PC-3 (cell line): Measurements from ENCODE around the gene P4HTM. TPM values are rescaled to one million over a fixed set of nuclear protein-coding genes. Genes with fewer than 3 reads are reported as not detected.

Experiments
- ATAC-seq: fragments of 200-7000 bp; cut with Tn5 transposase; 2 replicates; pipeline ENCODE4 v1.9.1; 2020; ENCODE audit warnings: mild to moderate bottlenecking, moderate library complexity
- BruUV-seq: library from RNA; stranded (reverse); fragments of 400-500 nt; replicated peaks from 2 replicates; lab custom pipeline; 2021; lab: Mats Ljungman, UMichigan
- CTCF ChIA-PET: fragments of 300-600 bp; sonication (Branson Sonifier 250); formaldehyde crosslinking; loops from one replicate; lab custom pipeline; 2022; ENCODE audit warnings: antibody characterized with exemption; lab: Charles Lee
- POLR2A ChIA-PET: fragments of 300-600 bp; sonication (Branson Sonifier 250); formaldehyde crosslinking; loops from one replicate; lab custom pipeline; 2022; ENCODE audit warnings: antibody characterized with exemption; ENCODE audit not compliant: unreplicated experiment; lab: Charles Lee
- DNase-seq: peaks from one replicate; pipeline ENCODE4 v3.0.0-alpha.2; 2015
- H2AFZ ChIP-seq: fragments of 300-600 bp; sonication (generic); 2 replicates; pipeline ENCODE4 v1.6.0; 2016; ENCODE audit warnings: antibody characterized with exemption, low read length
- H3F3A ChIP-seq: fragments of 300-600 bp; sonication (generic); one replicate; pipeline ENCODE4 v1.6.0; 2017; ENCODE audit warnings: antibody characterized with exemption, low read length, control low read depth, mild to moderate bottlenecking; ENCODE audit not compliant: unreplicated experiment
- H3K27ac ChIP-seq: fragments of 300-600 bp; sonication (generic); 2 replicates; pipeline ENCODE4 v1.5.1; 2016; ENCODE audit warnings: mild to moderate bottlenecking, low read length
- H3K27me3 ChIP-seq: fragments of 300-600 bp; sonication (generic); 2 replicates; pipeline ENCODE4 v1.6.1; 2016; ENCODE audit warnings: low read length, mixed read lengths
- H3K36me3 ChIP-seq: fragments of 300-600 bp; sonication (generic); 2 replicates; pipeline ENCODE4 v1.6.1; 2016; ENCODE audit warnings: low read depth, mixed run types, low read length, mixed read lengths
- H3K4me1 ChIP-seq: fragments of 300-600 bp; sonication (generic); 2 replicates; pipeline ENCODE4 v1.5.1; 2016; ENCODE audit warnings: low read length; ENCODE audit not compliant: insufficient read depth
- H3K4me2 ChIP-seq: fragments of 300-600 bp; sonication (generic); 2 replicates; pipeline ENCODE4 v1.6.0; 2016; ENCODE audit warnings: low read length
- H3K4me3 ChIP-seq: fragments of 300-600 bp; sonication (generic); 2 replicates; pipeline ENCODE4 v1.5.1; 2016; ENCODE audit warnings: mild to moderate bottlenecking, low read length, mixed read lengths
- H3K79me2 ChIP-seq: fragments of 300-600 bp; sonication (generic); 2 replicates; pipeline ENCODE4 v1.6.1; 2017; ENCODE audit warnings: low read length, mixed read lengths
- H3K9ac ChIP-seq: fragments of 300-600 bp; sonication (generic); 2 replicates; pipeline ENCODE4 v1.6.0; 2016; ENCODE audit warnings: mild to moderate bottlenecking, low read length
- H3K9me2 ChIP-seq: fragments of 300-600 bp; sonication (generic); replicated peaks from 2 replicates; pipeline ENCODE4 v1.6.1; 2016; ENCODE audit warnings: mixed run types, low read length, mixed read lengths
- H3K9me3 ChIP-seq: fragments of 300-600 bp; sonication (generic); 2 replicates; pipeline ENCODE4 v1.6.1; 2016; ENCODE audit warnings: low read length, mixed read lengths
- H4K20me1 ChIP-seq: fragments of 300-600 bp; sonication (generic); 2 replicates; pipeline ENCODE4 v1.6.1; 2016; ENCODE audit warnings: low read length, mixed read lengths
- EZH2 ChIP-seq: fragments of 300-600 bp; sonication (generic); IDR thresholded peaks from one replicate; pipeline ENCODE4 v1.6.1; 2017; ENCODE audit warnings: antibody characterized with exemption, mild to moderate bottlenecking, low read length; ENCODE audit not compliant: unreplicated experiment
- EZH2phosphoT487 ChIP-seq: fragments of 300-600 bp; sonication (generic); IDR thresholded peaks from 2 replicates; pipeline ENCODE4 v1.6.1; 2018; ENCODE audit warnings: mild to moderate bottlenecking, antibody characterized with exemption, low read length, borderline replicate concordance
- intact Hi-C: fragments of 100-400 bp; cut with micrococcal nuclease; formaldehyde crosslinking; loops from 2 replicates; pipeline ENCODE4 v1.9.0; 2023
- total RNA-seq: library from RNA; depleted of rRNA; stranded (reverse); fragments of >200 nt; gene quantifications from 2 replicates; pipeline ENCODE4 v1.2.3, GENCODE V29; 2014
- TF ChIP-seq, protein P1 (sequence below): fragments of 300-600 bp; sonication (generic); conservative IDR thresholded peaks from 2 replicates; pipeline ENCODE4 v1.5.1; 2017; ENCODE audit warnings: antibody characterized with exemption, low read depth, mild to moderate bottlenecking, low read length

The P4HTM gene
- total RNA-seq, 1 experiment from 2014 or later = 44.5 TPM

DNA sequence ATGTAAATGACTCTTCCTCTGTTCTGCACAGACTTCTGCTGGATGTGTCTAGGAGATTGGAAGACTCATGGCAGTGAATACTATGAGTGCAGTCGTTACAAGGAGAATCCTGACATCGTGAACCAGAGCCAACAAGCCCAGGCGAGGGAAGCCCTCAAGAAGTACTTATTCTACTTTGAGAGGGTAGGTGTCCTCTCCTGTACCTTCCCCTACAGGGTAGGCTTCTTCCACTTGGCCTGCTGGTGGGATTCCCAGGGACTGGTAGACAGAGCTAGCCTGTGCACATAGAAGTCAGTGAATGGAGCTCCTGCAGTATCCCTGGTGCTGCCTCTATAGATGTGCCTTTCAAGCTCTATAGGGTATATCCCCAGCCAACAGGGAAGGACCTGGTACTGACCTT is 10.6 kb upstream of the P4HTM start:
- Histone ChIP-seq H2AFZ (no peak overlapping the region), H3K79me2 (no peaks in the 10 kb centered on the region), H3K36me3 (peaks cover 47% of the 10 kb centered on the region), H3K9ac (no peak overlapping the region), H3K4me1 (no peaks in the 10 kb centered on the region), H3K27me3 (no peaks in the 10 kb centered on the region), H3K4me2 (no peak overlapping the region), H3K9me2 (no peaks in the 10 kb centered on the region), H3K4me3 (no peak overlapping the region), H3K27ac (no peak overlapping the region), H3K9me3 (no peaks in the 10 kb centered on the region), H3F3A (no peaks in the 10 kb centered on the region), H4K20me1 (no peaks in the 10 kb centered on the region)
- TF ChIP-seq EZH2 (no peak), EZH2phosphoT487 (no peak)
- TF ChIP-seq, protein P1, sequence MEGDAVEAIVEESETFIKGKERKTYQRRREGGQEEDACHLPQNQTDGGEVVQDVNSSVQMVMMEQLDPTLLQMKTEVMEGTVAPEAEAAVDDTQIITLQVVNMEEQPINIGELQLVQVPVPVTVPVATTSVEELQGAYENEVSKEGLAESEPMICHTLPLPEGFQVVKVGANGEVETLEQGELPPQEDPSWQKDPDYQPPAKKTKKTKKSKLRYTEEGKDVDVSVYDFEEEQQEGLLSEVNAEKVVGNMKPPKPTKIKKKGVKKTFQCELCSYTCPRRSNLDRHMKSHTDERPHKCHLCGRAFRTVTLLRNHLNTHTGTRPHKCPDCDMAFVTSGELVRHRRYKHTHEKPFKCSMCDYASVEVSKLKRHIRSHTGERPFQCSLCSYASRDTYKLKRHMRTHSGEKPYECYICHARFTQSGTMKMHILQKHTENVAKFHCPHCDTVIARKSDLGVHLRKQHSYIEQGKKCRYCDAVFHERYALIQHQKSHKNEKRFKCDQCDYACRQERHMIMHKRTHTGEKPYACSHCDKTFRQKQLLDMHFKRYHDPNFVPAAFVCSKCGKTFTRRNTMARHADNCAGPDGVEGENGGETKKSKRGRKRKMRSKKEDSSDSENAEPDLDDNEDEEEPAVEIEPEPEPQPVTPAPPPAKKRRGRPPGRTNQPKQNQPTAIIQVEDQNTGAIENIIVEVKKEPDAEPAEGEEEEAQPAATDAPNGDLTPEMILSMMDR = no peak
- CTCF ChIA-PET = no interaction called here
- POLR2A ChIA-PET = interaction anchor here (0.5 kb wide), 1 partner anchor 244 kb away, joined by 10 read pairs; no protein-coding TSS in a partner anchor
- intact Hi-C loops = no loop called here
- ATAC-seq (no peak), DNase-seq (no peak)
- BruUV-seq = no TSS peak

GRCh38 chr3:48980295-48980694 is 9.7 kb upstream of the P4HTM start:
- H3K4me1 ChIP-seq = no peaks in the 10 kb centered on the region
- no peaks in the 10 kb centered on the region for H3K9me3 ChIP-seq
- H3F3A ChIP-seq = no peaks in the 10 kb centered on the region
- no peak overlapping the region for H3K27ac ChIP-seq
- no peaks in the 10 kb centered on the region for H3K27me3 ChIP-seq
- BruUV-seq = no TSS peak
- H3K36me3 ChIP-seq = peaks cover 44% of the 10 kb centered on the region
- DNase-seq (no peak), ATAC-seq (no peak)
- ChIA-PET POLR2A (no interaction called here), CTCF (no interaction called here)
- no peak overlapping the region for H3K9ac ChIP-seq
- no peaks in the 10 kb centered on the region for H3K9me2 ChIP-seq
- intact Hi-C loops = no loop called here
- H3K4me3 ChIP-seq = no peak overlapping the region
- no peak overlapping the region for H2AFZ ChIP-seq
- no peak overlapping the region for H3K4me2 ChIP-seq
- no peaks in the 10 kb centered on the region for H3K79me2 ChIP-seq
- TF ChIP-seq, protein P1 = no peak
- TF ChIP-seq EZH2phosphoT487 (no peak), EZH2 (no peak)
- H4K20me1 ChIP-seq = no peaks in the 10 kb centered on the region

DNA sequence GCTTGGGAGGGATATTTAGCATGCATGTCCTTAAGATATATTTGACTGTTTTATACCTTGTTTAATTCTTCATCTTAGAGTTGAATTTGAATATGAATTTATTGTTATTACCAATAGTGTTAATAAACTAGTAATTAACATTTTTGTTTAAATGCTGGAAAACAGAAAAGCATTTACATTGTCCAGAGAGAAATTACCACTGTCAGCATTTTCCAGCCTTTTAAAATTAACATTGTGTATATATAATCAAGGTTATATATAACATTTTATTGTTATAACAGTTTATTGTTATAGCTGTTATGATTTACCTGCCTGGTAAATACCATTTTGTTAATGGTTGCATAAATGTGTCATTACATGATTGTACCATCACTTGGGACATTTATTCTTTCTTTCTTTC is 8.0 kb upstream of the P4HTM start:
- ATAC-seq = no peak

More for the DNA sequence above, 8.0 kb upstream of the P4HTM start:
- Histone ChIP-seq H3K9ac (no peak overlapping the region), H3K27me3 (no peaks in the 10 kb centered on the region), H3K4me3 (no peak overlapping the region), H3K27ac (no peak overlapping the region), H3K79me2 (no peaks in the 10 kb centered on the region), H3K36me3 (peaks cover 44% of the 10 kb centered on the region), H4K20me1 (no peaks in the 10 kb centered on the region), H3F3A (no peaks in the 10 kb centered on the region), H2AFZ (no peak overlapping the region), H3K4me2 (no peak overlapping the region), H3K4me1 (no peaks in the 10 kb centered on the region), H3K9me2 (no peaks in the 10 kb centered on the region), H3K9me3 (no peaks in the 10 kb centered on the region)
- BruUV-seq = no TSS peak
- ChIA-PET POLR2A (no interaction called here), CTCF (no interaction called here)
- DNase-seq = no peak
- TF ChIP-seq EZH2 = no peak
- TF ChIP-seq EZH2phosphoT487 = no peak
- TF ChIP-seq, protein P1 = no peak
- intact Hi-C loops = no loop called here
